H1 (cell line): Measurements from ENCODE around the gene CAMTA1. TPM values are rescaled to one million over a fixed set of nuclear protein-coding genes. Genes with fewer than 3 reads are reported as not detected.

Experiments used
- CTCF ChIA-PET: fragments of 300-600 bp; sonication (Branson Sonifier 250); formaldehyde crosslinking; loops from one replicate; lab custom pipeline; 2021; ENCODE audit not compliant: partially characterized antibody; lab: Charles Lee
- POLR2A ChIA-PET: fragments of 300-600 bp; sonication (Branson Sonifier 250); formaldehyde crosslinking; loops from one replicate; lab custom pipeline; 2021; ENCODE audit warnings: inconsistent platforms; ENCODE audit not compliant: partially characterized antibody; lab: Charles Lee
- DNase-seq, 2 experiments: peaks; one replicate each; pipeline versions ENCODE4 v3.0.0 to v3.0.0-alpha.2; 2010 to 2022; ENCODE audit warnings: low spot score in 2 of 2, low read depth in 1 of 2, mixed read lengths in 1 of 2
- FAIRE-seq: peaks from 2 replicates; lab custom pipeline; 2011; peaks lifted over from hg19 to GRCh38; lab: Jason Lieb, UNC
- H2AFZ ChIP-seq: 2 replicates; pipeline ENCODE4 v1.8.1; 2012; ENCODE audit warnings: low read length, inconsistent platforms
- H2AK5ac ChIP-seq: 2 replicates; pipeline ENCODE4 v1.6.1; 2013; ENCODE audit warnings: low read depth, low read length
- H2BK120ac ChIP-seq: replicated peaks from 2 replicates; pipeline ENCODE3; 2013; ENCODE audit warnings: low read depth, low read length, inconsistent platforms
- H2BK12ac ChIP-seq: 2 replicates; pipeline ENCODE4 v1.6.1; 2013; ENCODE audit warnings: low read depth, low read length
- H2BK15ac ChIP-seq: 2 replicates; pipeline ENCODE4 v1.6.1; 2013; ENCODE audit warnings: low read length
- H2BK20ac ChIP-seq: 2 replicates; pipeline ENCODE4 v1.6.1; 2013; ENCODE audit warnings: low read length
- H2BK5ac ChIP-seq: 2 replicates; pipeline ENCODE4 v1.6.1; 2013; ENCODE audit warnings: low read depth, low read length
- H3K14ac ChIP-seq: 2 replicates; pipeline ENCODE4 v1.6.1; 2013; ENCODE audit warnings: inconsistent platforms; ENCODE audit not compliant: insufficient read length
- H3K18ac ChIP-seq: 2 replicates; pipeline ENCODE4 v1.6.1; 2013; ENCODE audit warnings: low read length; ENCODE audit errors: extremely low read depth
- H3K23ac ChIP-seq: 2 replicates; pipeline ENCODE4 v1.6.1; 2013; ENCODE audit warnings: inconsistent platforms; ENCODE audit not compliant: insufficient read length
- H3K23me2 ChIP-seq: 2 replicates; pipeline ENCODE4 v1.6.1; 2013; ENCODE audit warnings: low read depth, low read length
- H3K27ac ChIP-seq: 2 replicates; pipeline ENCODE4 v1.6.1; 2011; ENCODE audit warnings: low read depth, low read length, inconsistent platforms
- H3K27me3 ChIP-seq, 4 experiments: replicated peaks in 1 of 4; 1 replicate in 1 of 4; 2 replicates in 3 of 4; pipeline versions ENCODE4 v1.6.1 to v1.8.1; 2011 to 2013; ENCODE audit warnings: low read length in 3 of 4, mild to moderate bottlenecking in 3 of 4, inconsistent platforms in 2 of 4, mixed read lengths in 2 of 4, moderate library complexity in 1 of 4; ENCODE audit not compliant: control insufficient read depth in 3 of 4, insufficient read depth in 3 of 4; ENCODE audit errors: extremely low read depth in 1 of 4
- H3K36me3 ChIP-seq, 4 experiments: 2 replicates each; pipeline versions ENCODE4 v1.6.1 to v1.8.1; 2011 to 2013; ENCODE audit warnings: mild to moderate bottlenecking in 4 of 4, low read length in 3 of 4, moderate library complexity in 2 of 4, control low read depth in 1 of 4, inconsistent platforms in 1 of 4; ENCODE audit not compliant: insufficient read depth in 4 of 4, control insufficient read depth in 2 of 4
- H3K4ac ChIP-seq: replicated peaks from 2 replicates; pipeline ENCODE3; 2013; ENCODE audit warnings: low read length, low read depth, mixed read lengths, inconsistent platforms; ENCODE audit not compliant: insufficient read length
- H3K4me1 ChIP-seq, 4 experiments: replicated peaks in 1 of 4; 1 replicate in 1 of 4; 2 replicates in 3 of 4; pipeline versions ENCODE4 v1.6.1 to v1.8.1; 2011 to 2013; ENCODE audit warnings: low read length in 3 of 4, inconsistent platforms in 2 of 4, mixed read lengths in 1 of 4; ENCODE audit not compliant: insufficient read depth in 4 of 4, control insufficient read depth in 3 of 4
- H3K4me2 ChIP-seq, 2 experiments: 2 replicates each; pipeline versions ENCODE4 v1.6.1 to v1.8.1; 2011 to 2013; ENCODE audit warnings: low read depth in 2 of 2, low read length in 2 of 2, control low read depth in 1 of 2, inconsistent platforms in 1 of 2, mild to moderate bottlenecking in 1 of 2; ENCODE audit not compliant: insufficient read depth in 1 of 2
- H3K4me3 ChIP-seq, 4 experiments: fragments of 200-600, 300-600 bp in 1 of 4; sonication (generic), shearing (Covaris generic), sonication (Bioruptor Twin) in 1 of 4; 2 replicates each; pipeline versions ENCODE4 v1.5.1 to v1.8.1; 2011 to 2016; ENCODE audit warnings: low read length in 4 of 4, low read depth in 3 of 4, control low read depth in 2 of 4, inconsistent platforms in 2 of 4, mild to moderate bottlenecking in 2 of 4, mixed read lengths in 1 of 4, moderate library complexity in 1 of 4; ENCODE audit not compliant: insufficient read depth in 2 of 4; ENCODE audit errors: extremely low read depth in 1 of 4
- H3K56ac ChIP-seq: replicated peaks from 2 replicates; pipeline ENCODE3; 2013; ENCODE audit warnings: low read depth, mild to moderate bottlenecking, mixed read lengths, low read length, inconsistent platforms; ENCODE audit not compliant: insufficient read length
- H3K79me1 ChIP-seq: 2 replicates; pipeline ENCODE4 v1.6.1; 2013; ENCODE audit warnings: low read depth, low read length, control low read depth
- H3K79me2 ChIP-seq, 2 experiments: 2 replicates each; pipeline versions ENCODE4 v1.6.1 to v1.8.1; 2012 to 2013; ENCODE audit warnings: low read length in 2 of 2, mild to moderate bottlenecking in 2 of 2, inconsistent platforms in 1 of 2; ENCODE audit not compliant: insufficient read depth in 2 of 2, control insufficient read depth in 1 of 2
- H3K9ac ChIP-seq, 4 experiments: replicated peaks in 1 of 4; 1 replicate in 1 of 4; 2 replicates in 3 of 4; pipeline versions ENCODE4 v1.6.1 to v1.8.1; 2011 to 2013; ENCODE audit warnings: low read depth in 3 of 4, low read length in 3 of 4, control low read depth in 2 of 4, mild to moderate bottlenecking in 2 of 4, moderate library complexity in 2 of 4, inconsistent platforms in 1 of 4; ENCODE audit errors: extremely low read depth in 1 of 4
- H3K9me3 ChIP-seq, 2 experiments: 2 replicates each; pipeline versions ENCODE4 v1.6.1 to v1.8.1; 2012 to 2013; ENCODE audit warnings: mild to moderate bottlenecking in 2 of 2, moderate library complexity in 2 of 2, control low read depth in 1 of 2, inconsistent platforms in 1 of 2, low read depth in 1 of 2, low read length in 1 of 2, mixed read lengths in 1 of 2; ENCODE audit not compliant: insufficient read depth in 2 of 2
- H4K20me1 ChIP-seq, 2 experiments: replicated peaks in 1 of 2; 2 replicates each; pipeline versions ENCODE3 to v1.8.1; 2011 to 2013; ENCODE audit warnings: inconsistent platforms in 2 of 2, low read length in 2 of 2, mild to moderate bottlenecking in 1 of 2; ENCODE audit not compliant: insufficient read depth in 2 of 2, control insufficient read depth in 1 of 2
- H4K5ac ChIP-seq: 2 replicates; pipeline ENCODE4 v1.6.1; 2013; ENCODE audit warnings: low read length, low read depth, mixed read lengths, inconsistent platforms; ENCODE audit not compliant: insufficient read length
- H4K8ac ChIP-seq: 2 replicates; pipeline ENCODE4 v1.8.0; 2013; ENCODE audit warnings: mild to moderate bottlenecking, moderate library complexity, low read length, inconsistent platforms; ENCODE audit not compliant: insufficient read depth; ENCODE audit errors: extremely low read depth
- H4K91ac ChIP-seq: replicated peaks from 2 replicates; pipeline ENCODE3; 2013; ENCODE audit warnings: low read length, mixed read lengths, inconsistent platforms; ENCODE audit not compliant: insufficient read length
- ASH2L ChIP-seq: fragments of 200-600, 300-600 bp; sonication (generic); IDR thresholded peaks from one replicate; pipeline ENCODE4 v1.7.1; 2017; ENCODE audit warnings: low read length
- ATF2 ChIP-seq: IDR thresholded peaks from 2 replicates; pipeline ENCODE4 v1.6.1; 2012; ENCODE audit warnings: low read length, inconsistent platforms
- BCL11A ChIP-seq, 2 experiments: IDR thresholded peaks; one replicate each; pipeline ENCODE4 v1.6.1; 2011; ENCODE audit warnings: low read depth in 2 of 2, low read length in 2 of 2, mild to moderate bottlenecking in 2 of 2
- EGR1 ChIP-seq: IDR thresholded peaks from 2 replicates; pipeline ENCODE4 v1.6.1; 2011; ENCODE audit warnings: low read depth, low read length, borderline replicate concordance
- HDAC6 ChIP-seq: IDR thresholded peaks from one replicate; pipeline ENCODE4 v1.7.1; 2012; ENCODE audit warnings: low read depth, mild to moderate bottlenecking, inconsistent platforms, low read length, moderate library complexity
- JUND ChIP-seq: IDR thresholded peaks from 2 replicates; pipeline ENCODE4 v1.6.1; 2011; ENCODE audit warnings: mild to moderate bottlenecking, improper control_type of control experiment, low read length
- MAX ChIP-seq: IDR thresholded peaks from 2 replicates; pipeline ENCODE4 v1.6.1; 2012; ENCODE audit warnings: inconsistent platforms
- RFX5 ChIP-seq: IDR thresholded peaks from 2 replicates; pipeline ENCODE4 v1.6.1; 2011; ENCODE audit warnings: low read depth, low read length, improper control_type of control experiment, borderline replicate concordance
- SP1 ChIP-seq: IDR thresholded peaks from 2 replicates; pipeline ENCODE4 v1.6.1; 2011; ENCODE audit warnings: low read depth, low read length
- TAF1 ChIP-seq: IDR thresholded peaks from 2 replicates; pipeline ENCODE4 v1.6.1; 2011; ENCODE audit warnings: mild to moderate bottlenecking, low read depth, low read length
- TBP ChIP-seq: IDR thresholded peaks from 2 replicates; pipeline ENCODE4 v1.6.1; 2011; ENCODE audit warnings: low read depth, low read length, improper control_type of control experiment
- WGBS, 2 experiments: shearing (Covaris generic) in 1 of 2; methylation state at CpG; one replicate each; pipeline versions ENCODE4 v1.1.6 to v1.1.7; 2013 to 2015; ENCODE audit warnings: low lambda C conversion rate in 2 of 2, mixed read lengths in 2 of 2, inconsistent platforms in 1 of 2, low coverage in 1 of 2, missing lambda C conversion rate in 1 of 2; ENCODE audit not compliant: insufficient replicate concordance in 2 of 2, insufficient coverage in 1 of 2, insufficient read length in 1 of 2; ENCODE audit errors: extremely low coverage in 1 of 2, missing lambda C conversion rate in 1 of 2; 5-methylcytosine and 5-hydroxymethylcytosine counted together
- polyA plus RNA-seq, 7 experiments: library from polyadenylated mRNA; depleted of rRNA in 3 of 7; stranded (reverse) in 5 of 7; unstranded in 2 of 7; fragments of >200 nt in 5 of 7; fragments of 200-250 nt in 2 of 7; gene quantifications; 1 replicate in 5 of 7; 2 replicates in 1 of 7; 4 replicates in 1 of 7; pipeline versions ENCODE4 v1.2.1 to v1.2.3, GENCODE V29; 2011 to 2013; ENCODE audit warnings: missing spikeins in 2 of 7, mixed read lengths in 2 of 7
- total RNA-seq: library from RNA; stranded (reverse); fragmentation: NEBNext Ultra II Directional; extraction: Animal tissue kit (Norgen Biotek cat#: 25700); gene quantifications from 2 replicates; pipeline ENCODE4 v1.2.1, GENCODE V29; 2021

Gene CAMTA1
- total and polyA plus RNA-seq, 2 of the 8 experiments (the other 6 are each of a cell fraction or from before 2014, with no cell fraction given), result 65.0 to 119 TPM

- 90% methylated on average over 15 of the region's 15 CpGs; no CpG with 5 or more reads in 1 of the 2 experiments for WGBS, 2 experiments
- Histone ChIP-seq H2AFZ (no peak overlapping the region), H3K4ac (no peak overlapping the region), H3K9ac (no peak overlapping the region), H2BK15ac (no peak overlapping the region; the same call in 1 of the 2 replicates), H3K23ac (no peak overlapping the region), H2BK12ac (0 out of 2 replicates have a peak overlapping the region, but pooled peaks have one; percentile 17), H2BK120ac (no peak overlapping the region), H3K79me1 (no peaks in the 10 kb centered on the region), H4K91ac (no peak overlapping the region), H2AK5ac (no peak overlapping the region), H3K4me1 (peaks cover 8 to 26% (median 16%) of the 10 kb centered on the region in 4 experiments), H3K36me3 (no peaks in the 10 kb centered on the region), H3K18ac (no peak overlapping the region), H3K14ac (no peak overlapping the region), H3K4me3 (no peak overlapping the region), H3K56ac (no peak overlapping the region), H2BK20ac (no peak overlapping the region), H2BK5ac (peak overlapping the region; percentile 68; the same call in 1 of the 2 replicates), H4K5ac (no peak overlapping the region), H3K79me2 (no peaks in the 10 kb centered on the region), H3K9me3 (no peaks in the 10 kb centered on the region), H3K23me2 (no peaks in the 10 kb centered on the region), H3K4me2 (no peak overlapping the region), H4K20me1 (no peaks in the 10 kb centered on the region), H4K8ac (no peak overlapping the region; the same call in 1 of the 2 replicates), H3K27me3 (no peaks in the 10 kb centered on the region; a peak in 1 of 7 replicates), H3K27ac (no peak overlapping the region)
- no peak for TF ChIP-seq RFX5
- TF ChIP-seq SP1, result no peak
- TF ChIP-seq ATF2, result no peak
- TF ChIP-seq TAF1, result no peak
- no peak for TF ChIP-seq MAX
- no peak for TF ChIP-seq JUND
- TF ChIP-seq TBP, result no peak
- no peak for TF ChIP-seq EGR1
- TF ChIP-seq BCL11A (IDR thresholded peaks at IDR 0.05; ENCODE audit: low read depth in 2 of 2, low read length in 2 of 2), result no peak
- no peak for TF ChIP-seq HDAC6
- no peak for TF ChIP-seq ASH2L
- no peak for FAIRE-seq
- CTCF ChIA-PET, result interaction anchor here (0.9 to 2.6 kb wide), 5 partner anchors 8 to 116 kb away, joined by 3 to 7 read pairs (median 4); no protein-coding TSS in a partner anchor
- POLR2A ChIA-PET, result interaction anchor here (0.7 kb wide), 1 partner anchor 559 kb away, joined by 3 read pairs; no protein-coding TSS in a partner anchor
- DNase-seq, result no peak
These were observed 169.3 kb downstream of the CAMTA1 start for GRCh38 chr1:6954591-6954990.
